Endothelial cell of umbilical vein (primary cell): ENCODE results near the gene ANKRD12. TPM values are rescaled to one million over a fixed set of nuclear protein-coding genes. Genes with fewer than 3 reads are reported as not detected.

Experiments used
- BruUV-seq: library from RNA; stranded (reverse); fragments of 400-500 nt; replicated peaks from 2 replicates; lab custom pipeline; 2021; lab: Mats Ljungman, UMichigan
- CTCF ChIA-PET: fragments of 300-600, 350-600 bp; sonication (Branson Sonifier 250); formaldehyde crosslinking; loops from one replicate; lab custom pipeline; 2021; ENCODE audit warnings: antibody characterized with exemption, inconsistent platforms; lab: Charles Lee
- POLR2A ChIA-PET: fragments of 300-600, 350-600 bp; sonication (Branson Sonifier 250); formaldehyde crosslinking; loops from one replicate; lab custom pipeline; 2021; ENCODE audit warnings: antibody characterized with exemption, inconsistent platforms; lab: Charles Lee
- DNase-seq: peaks from one replicate; pipeline ENCODE4 v3.0.0-alpha.2; 2011; ENCODE audit warnings: low read depth, low spot score
- FAIRE-seq: peaks from 2 replicates; lab custom pipeline; 2011; peaks lifted over from hg19 to GRCh38; lab: Jason Lieb, UNC
- H2AFZ ChIP-seq: 2 replicates; pipeline ENCODE4 v1.6.0; 2012; ENCODE audit warnings: low read depth, low read length, control low read depth, inconsistent platforms
- H3K27ac ChIP-seq: 2 replicates; pipeline ENCODE4 v1.5.1; 2011; ENCODE audit warnings: low read depth, mild to moderate bottlenecking, control low read depth, low read length, moderate library complexity; ENCODE audit not compliant: insufficient read depth
- H3K27me3 ChIP-seq, 2 experiments: 2 replicates each; pipeline versions ENCODE4 v1.6.0 to v1.6.1; 2011; ENCODE audit warnings: low read length in 2 of 2, mixed read lengths in 1 of 2; ENCODE audit not compliant: control insufficient read depth in 2 of 2, insufficient read depth in 2 of 2
- H3K36me3 ChIP-seq, 2 experiments: 2 replicates in 1 of 2; 3 replicates in 1 of 2; pipeline ENCODE4 v1.5.1; 2011; ENCODE audit warnings: low read length in 2 of 2, mild to moderate bottlenecking in 1 of 2, moderate library complexity in 1 of 2; ENCODE audit not compliant: control insufficient read depth in 2 of 2, insufficient read depth in 2 of 2; ENCODE audit errors: extremely low read depth in 1 of 2
- H3K4me1 ChIP-seq: 3 replicates; pipeline ENCODE4 v1.5.1; 2011; ENCODE audit warnings: mild to moderate bottlenecking, low read length; ENCODE audit not compliant: control insufficient read depth, insufficient read depth; ENCODE audit errors: extremely low read depth
- H3K4me2 ChIP-seq: 2 replicates; pipeline ENCODE4 v1.6.1; 2011; ENCODE audit warnings: low read length, control low read depth, mixed read lengths; ENCODE audit not compliant: insufficient read depth
- H3K4me3 ChIP-seq, 3 experiments: fragments of 200-600 bp in 1 of 3; sonication (generic), shearing (Covaris generic) in 1 of 3; replicated peaks in 1 of 3; 2 replicates each; pipeline ENCODE4 v1.5.1; 2011 to 2016; ENCODE audit warnings: control low read depth in 3 of 3, low read length in 3 of 3, mild to moderate bottlenecking in 2 of 3, inconsistent platforms in 1 of 3, low read depth in 1 of 3, moderate library complexity in 1 of 3; ENCODE audit not compliant: insufficient read depth in 1 of 3
- H3K79me2 ChIP-seq: 2 replicates; pipeline ENCODE4 v1.6.0; 2012; ENCODE audit warnings: low read length, inconsistent platforms; ENCODE audit not compliant: control insufficient read depth, insufficient read depth
- H3K9ac ChIP-seq: replicated peaks from 2 replicates; pipeline ENCODE3; 2011; ENCODE audit warnings: low read length, control low read depth; ENCODE audit not compliant: insufficient read depth; ENCODE audit errors: extremely low read depth
- H3K9me1 ChIP-seq: replicated peaks from 3 replicates; pipeline ENCODE4 v1.6.0; 2011; ENCODE audit warnings: mild to moderate bottlenecking, low read length; ENCODE audit not compliant: control insufficient read depth, insufficient read depth; ENCODE audit errors: extremely low read depth
- H3K9me3 ChIP-seq: replicated peaks from 2 replicates; pipeline ENCODE4 v1.5.1; 2012; ENCODE audit warnings: low read length, inconsistent platforms; ENCODE audit not compliant: control insufficient read depth, insufficient read depth
- H4K20me1 ChIP-seq: replicated peaks from 2 replicates; pipeline ENCODE3; 2011; ENCODE audit warnings: mild to moderate bottlenecking, low read length; ENCODE audit not compliant: control insufficient read depth, insufficient read depth; ENCODE audit errors: extremely low read depth
- EZH2 ChIP-seq: IDR thresholded peaks from 2 replicates; pipeline ENCODE4 v1.6.1; 2012; ENCODE audit warnings: borderline replicate concordance, low read depth, mild to moderate bottlenecking, moderate library complexity, low read length, inconsistent platforms; ENCODE audit not compliant: severe bottlenecking
- FOS ChIP-seq: IDR thresholded peaks from 2 replicates; pipeline ENCODE4 v1.6.1; 2011; ENCODE audit warnings: mild to moderate bottlenecking, low read length, moderate library complexity, borderline replicate concordance; ENCODE audit not compliant: insufficient read depth
- GATA2 ChIP-seq: IDR thresholded peaks from 2 replicates; pipeline ENCODE4 v1.7.0; 2011; ENCODE audit warnings: low read depth, mild to moderate bottlenecking, moderate library complexity, mixed read lengths, low read length; ENCODE audit not compliant: insufficient read length, insufficient read depth
- JUN ChIP-seq: IDR thresholded peaks from 2 replicates; pipeline ENCODE4 v1.6.1; 2011; ENCODE audit warnings: borderline replicate concordance, low read depth; ENCODE audit not compliant: insufficient read length, insufficient read depth
- MYC ChIP-seq: IDR thresholded peaks from one replicate; pipeline ENCODE4 v1.6.1; 2011; ENCODE audit warnings: mild to moderate bottlenecking, low read depth, low read length
- POLR2A ChIP-seq: IDR thresholded peaks from 2 replicates; pipeline ENCODE4 v1.6.1; 2012; ENCODE audit warnings: low read depth, mild to moderate bottlenecking, control low read depth, low read length
- POLR2AphosphoS5 ChIP-seq: IDR thresholded peaks from 2 replicates; pipeline ENCODE4 v1.6.1; 2012; ENCODE audit warnings: low read depth, mild to moderate bottlenecking, control low read depth, low read length, moderate library complexity; ENCODE audit not compliant: insufficient read depth
- dilution Hi-C: fragments of 300-500 bp; cut with MboI; formaldehyde crosslinking; loops from one replicate; pipeline ENCODE4 v1.15.0; 2019; ENCODE audit warnings: low sequenced_read_pairs; ENCODE audit not compliant: extremely low pct_ligation_motif_present
- intact Hi-C: fragments of 100-400 bp; cut with micrococcal nuclease; formaldehyde crosslinking; loops from one replicate; pipeline ENCODE4 v1.10.0; 2022
- polyA plus RNA-seq, 4 experiments: library from polyadenylated mRNA; depleted of rRNA in 3 of 4; stranded (reverse) in 3 of 4; unstranded in 1 of 4; fragments of >200 nt; gene quantifications; 2 replicates each; pipeline versions ENCODE4 v1.2.1 to v1.2.3, GENCODE V29; 2011 to 2012; ENCODE audit warnings: missing spikeins in 1 of 4
- total RNA-seq: library from RNA; stranded (reverse); gene quantifications from 2 replicates; pipeline ENCODE4 v1.2.3, GENCODE V29; 2021
- TF ChIP-seq, protein P1 (sequence below): IDR thresholded peaks from 2 replicates; pipeline ENCODE4 v1.6.1; 2011; ENCODE audit not compliant: insufficient read depth, insufficient read length
- TF ChIP-seq, protein P2 (sequence below), 2 donors: IDR thresholded peaks; 1 replicate in 1 of 2; 2 replicates in 1 of 2; pipeline ENCODE4 v1.5.1; 2011; ENCODE audit warnings: low read length in 2 of 2, mild to moderate bottlenecking in 2 of 2, moderate library complexity in 2 of 2, control low read depth in 1 of 2, inconsistent platforms in 1 of 2, low read depth in 1 of 2; ENCODE audit not compliant: insufficient read depth in 1 of 2; ENCODE audit errors: extremely low read depth in 1 of 2

The ANKRD12 gene
- total and polyA plus RNA-seq, 2 donors (not counting 3 experiments of a cell fraction or from before 2014, with no cell fraction given): 1.5 to 25.4 TPM

DNA sequence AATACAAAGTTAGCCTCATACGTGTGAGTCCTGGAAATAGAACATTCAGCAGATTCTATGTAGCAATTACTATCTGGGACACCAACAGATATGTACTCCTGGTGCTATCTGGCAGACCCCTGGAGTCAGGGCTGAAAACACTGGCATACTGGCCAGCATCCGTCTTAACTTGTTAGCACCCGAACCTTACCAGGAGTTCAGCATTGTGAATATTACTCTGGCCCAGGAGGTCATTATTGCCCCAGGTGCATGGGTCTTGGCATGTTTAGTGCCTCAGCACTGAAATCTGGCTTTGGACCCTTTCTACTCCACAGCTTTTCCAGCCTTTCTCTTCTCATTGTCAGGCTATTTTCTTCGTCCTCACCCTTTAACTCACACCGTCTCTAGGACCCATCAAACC lies 46.0 kb upstream of the ANKRD12 start:
- CTCF ChIA-PET: interaction anchor here (1.0 to 3.0 kb wide), 2 partner anchors 12 to 17 kb away, joined by 5 to 16 read pairs; no protein-coding TSS in a partner anchor
- BruUV-seq: no TSS peak
- intact Hi-C loops: no loop called here

More for the DNA sequence above, 46.0 kb upstream of the ANKRD12 start:
- Histone ChIP-seq H3K9me3 (no peaks in the 10 kb centered on the region), H4K20me1 (no peaks in the 10 kb centered on the region), H3K4me3 (no peak overlapping the region), H3K9ac (no peak overlapping the region), H3K9me1 (no peaks in the 10 kb centered on the region), H3K27me3 (no peaks in the 10 kb centered on the region), H3K4me2 (no peak overlapping the region), H3K27ac (no peak overlapping the region), H3K79me2 (no peaks in the 10 kb centered on the region), H2AFZ (no peak overlapping the region), H3K4me1 (peaks cover 21% of the 10 kb centered on the region), H3K36me3 (no peaks in the 10 kb centered on the region)
- TF ChIP-seq GATA2 (no peak), JUN (no peak), POLR2AphosphoS5 (no peak), EZH2 (no peak), MYC (no peak), POLR2A (no peak), FOS (no peak)
- TF ChIP-seq, protein P1, sequence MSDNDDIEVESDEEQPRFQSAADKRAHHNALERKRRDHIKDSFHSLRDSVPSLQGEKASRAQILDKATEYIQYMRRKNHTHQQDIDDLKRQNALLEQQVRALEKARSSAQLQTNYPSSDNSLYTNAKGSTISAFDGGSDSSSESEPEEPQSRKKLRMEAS: no peak
- TF ChIP-seq, protein P2, sequence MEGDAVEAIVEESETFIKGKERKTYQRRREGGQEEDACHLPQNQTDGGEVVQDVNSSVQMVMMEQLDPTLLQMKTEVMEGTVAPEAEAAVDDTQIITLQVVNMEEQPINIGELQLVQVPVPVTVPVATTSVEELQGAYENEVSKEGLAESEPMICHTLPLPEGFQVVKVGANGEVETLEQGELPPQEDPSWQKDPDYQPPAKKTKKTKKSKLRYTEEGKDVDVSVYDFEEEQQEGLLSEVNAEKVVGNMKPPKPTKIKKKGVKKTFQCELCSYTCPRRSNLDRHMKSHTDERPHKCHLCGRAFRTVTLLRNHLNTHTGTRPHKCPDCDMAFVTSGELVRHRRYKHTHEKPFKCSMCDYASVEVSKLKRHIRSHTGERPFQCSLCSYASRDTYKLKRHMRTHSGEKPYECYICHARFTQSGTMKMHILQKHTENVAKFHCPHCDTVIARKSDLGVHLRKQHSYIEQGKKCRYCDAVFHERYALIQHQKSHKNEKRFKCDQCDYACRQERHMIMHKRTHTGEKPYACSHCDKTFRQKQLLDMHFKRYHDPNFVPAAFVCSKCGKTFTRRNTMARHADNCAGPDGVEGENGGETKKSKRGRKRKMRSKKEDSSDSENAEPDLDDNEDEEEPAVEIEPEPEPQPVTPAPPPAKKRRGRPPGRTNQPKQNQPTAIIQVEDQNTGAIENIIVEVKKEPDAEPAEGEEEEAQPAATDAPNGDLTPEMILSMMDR (IDR thresholded peaks at IDR 0.05; ENCODE audit: extremely low read depth in 1 of 2, insufficient read depth in 1 of 2, low read depth in 1 of 2, low read length in 2 of 2): no peak
- DNase-seq: no peak
- POLR2A ChIA-PET: no interaction called here
- dilution Hi-C loops: no loop called here
- no peak for FAIRE-seq
